Lung (tissue), 12 donors: ENCODE results near the gene PRPS2. TPM values are rescaled to one million over a fixed set of nuclear protein-coding genes. Genes with fewer than 3 reads are reported as not detected.

Experiments used
- ATAC-seq: fragments of 200-7000 bp; cut with Tn5 transposase; one replicate; pipeline ENCODE4 v1.9.1; 2020; ENCODE audit warnings: moderate number of reproducible peaks; ENCODE audit not compliant: insufficient read depth, low FRiP score
- DNase-seq, 3 donors: peaks; one replicate each; pipeline ENCODE4 v3.0.0-alpha.2; 2013 to 2017
- H3K27ac ChIP-seq, 2 donors: one replicate each; pipeline ENCODE4 v1.5.1; 2013; ENCODE audit warnings: mild to moderate bottlenecking in 2 of 2, moderate library complexity in 2 of 2, control low read depth in 1 of 2, inconsistent platforms in 1 of 2, low read depth in 1 of 2, low read length in 1 of 2
- H3K27me3 ChIP-seq, 3 donors: one replicate each; pipeline ENCODE4 v1.5.1; 2013; ENCODE audit warnings: low read length in 2 of 3; ENCODE audit not compliant: control insufficient read depth in 3 of 3, insufficient read depth in 3 of 3
- H3K36me3 ChIP-seq, 4 donors: one replicate each; pipeline ENCODE4 v1.5.1; 2013; ENCODE audit warnings: low read length in 4 of 4, mild to moderate bottlenecking in 1 of 4, moderate library complexity in 1 of 4; ENCODE audit not compliant: control insufficient read depth in 4 of 4, insufficient read depth in 4 of 4
- H3K4me1 ChIP-seq, 5 donors: one replicate each; pipeline ENCODE4 v1.5.1; 2013; ENCODE audit warnings: low read length in 5 of 5, mild to moderate bottlenecking in 2 of 5, moderate library complexity in 1 of 5; ENCODE audit not compliant: control insufficient read depth in 5 of 5, insufficient read depth in 5 of 5
- H3K4me3 ChIP-seq: one replicate; pipeline ENCODE4 v1.5.1; 2013; ENCODE audit warnings: mild to moderate bottlenecking, control low read depth, moderate library complexity
- H3K9ac ChIP-seq, 2 donors: one replicate each; pipeline ENCODE4 v1.5.1; 2013; ENCODE audit warnings: low read length in 2 of 2, control low read depth in 1 of 2; ENCODE audit not compliant: insufficient read depth in 1 of 2
- H3K9me3 ChIP-seq, 4 donors: one replicate each; pipeline ENCODE4 v1.5.1; 2013; ENCODE audit warnings: low read length in 3 of 4, mild to moderate bottlenecking in 1 of 4, moderate library complexity in 1 of 4; ENCODE audit not compliant: control insufficient read depth in 4 of 4, insufficient read depth in 3 of 4
- CTCF ChIP-seq: IDR thresholded peaks from 2 replicates; pipeline ENCODE4 v1.5.1; 2012; ENCODE audit warnings: mild to moderate bottlenecking; ENCODE audit errors: control extremely low read depth, extremely low read depth
- WGBS, 2 donors: extraction: QIAGEN DNeasy Blood & Tissue Kit; methylation state at CpG; one replicate each; pipeline ENCODE4 v1.1.7; 2013; 5-methylcytosine and 5-hydroxymethylcytosine counted together
- polyA plus RNA-seq, 2 donors: library from polyadenylated mRNA; stranded (reverse); fragments of 200-250 nt; gene quantifications; one replicate each; pipeline ENCODE4 v1.2.1, GENCODE V29; 2013
- total RNA-seq, 2 donors: library from RNA; depleted of rRNA in 1 of 2; stranded (reverse); fragments of >200 nt in 1 of 2; gene quantifications; one replicate each; pipeline ENCODE4 v1.2.1, GENCODE V29; 2014 to 2021
- donor health status: control.
- donor health status: control.
- donor health status: Bipolar disorder and iron deficiency.
- donor health status: healthy.
- donor health status: DM: yes; HTN: yes; CAD: no.

Gene PRPS2
- total and polyA plus RNA-seq, 4 donors = 12.6 to 29.6 (median 23.6) TPM

DNA sequence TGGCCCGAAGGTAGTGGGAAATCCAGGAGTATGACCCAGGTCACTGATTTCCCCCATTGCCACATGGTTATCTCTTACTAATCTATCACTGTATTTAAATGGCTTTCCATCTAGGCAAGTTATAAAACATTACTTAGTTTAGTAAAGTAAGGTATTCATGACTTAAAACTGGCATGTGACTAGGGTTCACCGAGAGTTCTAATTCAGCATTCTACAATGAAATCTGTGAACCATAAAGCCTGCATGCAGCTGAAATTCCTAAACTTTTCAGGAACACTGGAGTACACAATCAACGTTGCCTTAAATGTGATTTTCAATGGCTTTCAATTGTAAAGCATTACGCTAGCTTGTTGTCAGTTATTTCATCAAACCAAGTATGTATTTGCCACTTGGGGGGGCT, 22.7 kb upstream of the PRPS2 start:
- DNase-seq = no peak
- Histone ChIP-seq H3K36me3 (no peaks in the 10 kb centered on the region), H3K27me3 (peaks cover 0 to 31% (median 16%) of the 10 kb centered on the region in 3 donors), H3K9me3 (no peaks in the 10 kb centered on the region), H3K4me1 (no peaks in the 10 kb centered on the region), H3K27ac (no peak overlapping the region), H3K4me3 (no peak overlapping the region), H3K9ac (no peak overlapping the region)
- no peak for ATAC-seq
- TF ChIP-seq CTCF = no peak
- 87 to 92% methylated on average over 4 of the region's 4 CpGs for WGBS, 2 donors

- Histone ChIP-seq H3K27me3 (peaks cover 0 to 42% (median 24%) of the 10 kb centered on the region in 3 donors), H3K9ac (no peak overlapping the region), H3K27ac (no peak overlapping the region), H3K4me3 (no peak overlapping the region), H3K36me3 (no peaks in the 10 kb centered on the region), H3K4me1 (no peaks in the 10 kb centered on the region), H3K9me3 (no peaks in the 10 kb centered on the region)
- WGBS, 2 donors = 45 to 47% methylated on average over 5 of the region's 5 CpGs
- no peak for TF ChIP-seq CTCF
- ATAC-seq (no peak), DNase-seq (peak in 2 of 3 donors; percentile 20 to 56)
Measured at GRCh38 chrX:12770440-12770839, 20.8 kb upstream of the PRPS2 start.

GRCh38 chrX:12771445-12772069, 19.7 kb upstream of the PRPS2 start:
- peak; percentile 45 for TF ChIP-seq CTCF
- WGBS, 2 donors = 34 to 42% methylated on average over 17 to 22 of the region's 22 CpGs
- peak; percentile 4 to 36 (median 28) for DNase-seq

GRCh38 chrX:12777670-12778069, 13.5 kb upstream of the PRPS2 start:
- peaks cover 0 to 23% (median 19%) of the 10 kb centered on the region in 3 donors for H3K27me3 ChIP-seq
- DNase-seq (no peak), ATAC-seq (no peak)
- no peaks in the 10 kb centered on the region for H3K9me3 ChIP-seq
- no peaks in the 10 kb centered on the region for H3K36me3 ChIP-seq
- no peak overlapping the region for H3K4me3 ChIP-seq
- H3K9ac ChIP-seq = no peak overlapping the region
- peaks cover 0 to 5% (median 0%) of the 10 kb centered on the region in 5 donors for H3K4me1 ChIP-seq
- TF ChIP-seq CTCF = no peak
- no peak overlapping the region for H3K27ac ChIP-seq

More at GRCh38 chrX:12771445-12772069, 19.7 kb upstream of the PRPS2 start:
- Histone ChIP-seq H3K36me3 (no peaks in the 10 kb centered on the region), H3K9me3 (no peaks in the 10 kb centered on the region), H3K9ac (no peak overlapping the region), H3K4me3 (no peak overlapping the region), H3K27me3 (peaks cover 0 to 44% (median 24%) of the 10 kb centered on the region in 3 donors), H3K27ac (no peak overlapping the region), H3K4me1 (no peaks in the 10 kb centered on the region)
- peak; percentile 69 for ATAC-seq
